HG03039 (cell line): ENCODE data around the gene F5.

Source experiments
- ATAC-seq: cut with Tn5 transposase; IDR thresholded peaks from one replicate; pipeline ENCODE4 v1.9.1; 2021; ENCODE audit warnings: mild to moderate bottlenecking, moderate library complexity; ENCODE audit not compliant: unreplicated experiment

The F5 gene

GRCh38 chr1:169484101-169484500 is 102.2 kb downstream of the F5 start:
- no peak for ATAC-seq

- ATAC-seq: no peak
Measured at GRCh38 chr1:169483500-169483966, 102.7 kb downstream of the F5 start.

GRCh38 chr1:169479363-169480066 is 106.8 kb downstream of the F5 start:
- no peak for ATAC-seq

- no peak for ATAC-seq
Measured at GRCh38 chr1:169478094-169478672, 108.1 kb downstream of the F5 start.

- no peak for ATAC-seq
Measured at GRCh38 chr1:169475806-169476387, 110.4 kb downstream of the F5 start.

- no peak for ATAC-seq
Measured at GRCh38 chr1:169474302-169474995, 111.8 kb downstream of the F5 start.

GRCh38 chr1:169473347-169473746 is 112.9 kb downstream of the F5 start:
- no peak for ATAC-seq

GRCh38 chr1:169472738-169473137 is 113.5 kb downstream of the F5 start:
- ATAC-seq: no peak

GRCh38 chr1:169468982-169469381 is 117.3 kb downstream of the F5 start:
- ATAC-seq: no peak

- ATAC-seq: no peak
Measured at GRCh38 chr1:169466259-169467230, 119.7 kb downstream of the F5 start.

- ATAC-seq: no peak
Measured at GRCh38 chr1:169465281-169465680, 121.0 kb downstream of the F5 start.
